ENCODE data around the gene FNIP1.
"Not testable (repeated sequence)": the region's sequence is repeated elsewhere in the genome, so short reads cannot be mapped to it uniquely, and the experiment has no call there.

FNIP1 gene

DNA sequence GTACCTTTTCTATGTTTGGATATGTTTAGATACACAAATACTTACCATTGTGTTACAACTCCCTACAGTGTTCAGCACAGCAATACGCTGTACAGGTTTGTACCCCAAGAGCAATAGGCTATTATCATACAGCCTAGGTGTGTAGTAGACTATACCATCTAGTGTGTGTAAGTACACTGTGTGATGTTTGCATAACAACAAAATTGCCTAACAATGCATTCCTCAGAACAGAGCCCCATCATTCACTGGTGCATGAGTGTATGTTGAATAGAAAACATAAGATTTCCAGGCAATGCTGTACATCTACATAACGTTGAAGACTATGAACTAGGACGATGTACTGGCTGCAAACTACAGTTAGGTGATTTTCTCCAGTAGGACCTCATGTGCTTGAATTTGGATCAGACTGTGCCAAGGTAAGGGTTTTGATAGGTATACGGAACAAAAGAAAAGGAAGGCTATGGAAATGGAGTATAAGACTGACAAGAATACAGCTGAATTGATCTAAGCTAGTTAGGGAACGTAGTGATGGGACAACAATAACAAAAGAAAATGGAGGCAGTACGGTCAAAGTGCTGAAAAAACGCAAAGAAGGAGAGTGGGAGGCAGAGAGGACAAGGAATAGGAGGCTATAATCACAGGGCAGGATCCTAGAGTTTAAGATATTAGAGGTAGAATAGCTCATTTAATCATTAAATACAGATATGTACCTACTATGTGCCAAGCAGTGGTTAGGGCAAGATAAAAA is 46.9 kb downstream of the FNIP1 start:
- DNase-seq, result no peak

DNA sequence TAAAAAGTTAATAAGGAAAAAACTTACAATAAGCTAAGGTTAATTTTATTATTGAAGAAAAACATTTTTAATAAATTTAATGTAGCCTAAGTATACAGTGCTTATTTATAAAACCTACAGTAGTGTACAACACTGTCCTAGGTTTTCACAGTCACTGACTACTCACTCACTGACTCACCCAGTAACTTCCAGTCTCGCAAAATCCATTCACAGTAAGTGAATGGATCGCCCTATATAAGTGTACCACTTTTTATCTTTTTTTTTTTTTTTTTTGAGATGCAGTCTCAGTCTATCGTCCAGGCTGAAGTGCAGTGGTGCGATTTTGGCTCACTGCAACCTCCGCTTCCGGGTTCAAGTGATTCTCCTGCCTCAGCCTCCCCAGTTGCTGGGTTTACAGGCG is 47.7 kb downstream of the FNIP1 start:
- DNase-seq, result no peak

DNA sequence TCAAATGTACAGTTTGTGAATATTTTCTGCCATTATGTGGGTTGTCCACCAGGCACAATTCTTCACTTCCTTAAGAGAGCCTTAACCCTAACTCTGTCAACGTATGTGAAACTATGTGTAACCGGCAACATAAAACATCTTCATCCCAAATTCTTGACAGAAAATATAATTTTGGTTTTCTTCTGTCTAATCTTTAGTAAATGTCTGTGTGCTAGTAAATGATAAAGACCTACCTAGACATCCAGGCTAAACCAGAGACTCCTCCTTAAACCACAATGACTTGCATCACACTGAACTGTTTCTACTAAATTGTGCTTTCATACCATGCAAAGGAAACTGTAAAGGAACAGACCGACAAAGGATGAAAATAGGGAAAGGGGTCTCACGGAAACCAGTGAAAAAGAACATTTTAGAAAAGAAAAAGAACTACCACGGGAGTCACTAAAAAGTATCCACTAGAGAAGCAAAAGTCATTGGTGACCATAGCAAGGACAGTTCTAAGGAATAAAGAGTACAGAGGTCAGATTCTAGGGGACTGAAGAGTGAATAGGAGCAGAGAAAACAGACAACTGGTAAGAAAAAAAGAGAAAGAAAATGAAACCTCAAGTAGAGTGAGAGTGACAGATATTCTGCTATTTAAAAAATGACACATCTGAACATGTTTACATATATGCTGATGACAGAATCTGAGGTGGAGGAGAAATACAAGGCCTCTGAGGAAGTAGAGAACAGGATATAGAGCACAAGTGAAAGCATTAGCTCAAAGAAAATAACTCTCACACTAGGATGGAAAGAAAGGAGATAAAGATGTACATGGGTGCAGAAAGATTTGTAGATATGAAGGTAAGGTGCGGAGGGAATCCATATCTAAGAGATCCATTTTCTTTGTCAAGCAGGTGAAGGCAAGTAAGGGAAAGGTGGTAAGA is 49.4 kb downstream of the FNIP1 start:
- peak; percentile 76 for DNase-seq

DNA sequence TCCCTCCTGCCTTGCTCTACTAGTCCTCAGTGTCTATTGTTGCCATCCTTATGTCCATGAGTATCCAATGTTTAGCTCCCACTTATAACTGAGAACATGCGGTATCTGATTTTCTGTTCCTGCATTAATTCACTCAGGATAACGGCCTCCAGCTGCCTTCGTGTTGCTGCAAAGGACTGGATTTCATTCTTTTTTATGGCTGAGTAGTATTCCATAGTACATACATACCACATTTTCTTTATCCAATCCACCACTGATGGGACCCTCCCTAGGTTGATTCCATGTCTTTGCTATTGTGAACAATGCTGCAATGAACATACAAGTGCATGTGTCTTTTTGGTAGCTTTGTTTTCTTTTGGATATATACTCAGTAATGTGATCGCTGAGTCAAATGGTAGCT is 50.4 kb downstream of the FNIP1 start:
- no peak for DNase-seq

DNA sequence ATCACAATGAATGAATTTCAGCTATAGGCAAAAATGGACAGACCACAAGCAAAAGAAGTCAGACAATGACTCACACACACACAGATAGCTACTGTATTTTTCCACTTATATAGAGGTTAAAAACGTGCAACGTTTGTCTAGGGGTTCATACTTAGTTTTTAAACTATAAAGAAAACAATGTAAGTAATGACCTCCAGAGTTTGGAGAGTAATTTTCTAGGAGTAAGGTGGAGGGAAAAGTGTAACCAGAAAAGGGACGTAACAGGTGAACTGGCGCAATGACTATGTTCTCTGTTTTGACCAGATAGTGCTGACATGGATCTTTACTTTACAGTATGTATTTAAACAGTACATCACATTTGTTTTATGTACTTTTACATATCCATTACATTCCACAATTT is 51.1 kb downstream of the FNIP1 start:
- DNase-seq, result no peak

DNA sequence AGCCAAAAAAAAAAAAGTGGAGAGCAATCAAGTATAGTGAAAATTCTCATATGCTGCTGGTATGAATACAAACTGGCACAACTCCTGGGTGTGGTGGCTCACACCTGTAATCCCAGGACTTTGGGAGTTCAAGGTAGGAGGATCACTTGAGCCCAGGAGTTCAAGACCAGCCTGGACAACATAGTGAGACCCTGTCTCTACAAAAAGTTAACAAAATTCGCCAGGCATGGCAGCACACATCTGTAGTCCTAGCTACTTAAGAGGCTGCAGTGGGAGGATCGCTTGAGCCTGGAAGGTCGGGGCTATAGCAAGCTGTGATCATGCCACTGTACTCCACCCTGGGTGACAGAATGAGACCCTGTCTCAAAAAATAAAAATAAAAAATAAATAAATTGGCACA is 51.7 kb downstream of the FNIP1 start:
- no peak for DNase-seq

DNA sequence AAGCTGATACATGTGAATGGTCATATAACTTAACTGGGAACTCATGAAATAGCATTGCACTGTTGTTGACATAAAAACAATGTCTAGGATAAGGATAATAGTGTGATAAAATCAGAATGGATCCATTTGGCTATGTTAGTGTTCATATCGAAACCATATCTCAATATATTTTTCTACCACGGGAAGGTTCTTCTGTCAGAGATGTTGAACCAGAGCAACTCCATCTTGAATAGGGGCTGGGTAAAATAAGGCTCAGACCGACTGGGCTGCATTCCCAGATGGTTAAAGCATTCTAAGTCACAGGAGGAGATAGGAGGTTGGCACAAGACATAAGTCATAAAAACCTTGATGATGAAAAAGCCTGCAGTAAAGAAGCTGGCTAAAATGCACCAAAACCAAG is 56.3 kb downstream of the FNIP1 start:
- DNase-seq, result no peak

DNA sequence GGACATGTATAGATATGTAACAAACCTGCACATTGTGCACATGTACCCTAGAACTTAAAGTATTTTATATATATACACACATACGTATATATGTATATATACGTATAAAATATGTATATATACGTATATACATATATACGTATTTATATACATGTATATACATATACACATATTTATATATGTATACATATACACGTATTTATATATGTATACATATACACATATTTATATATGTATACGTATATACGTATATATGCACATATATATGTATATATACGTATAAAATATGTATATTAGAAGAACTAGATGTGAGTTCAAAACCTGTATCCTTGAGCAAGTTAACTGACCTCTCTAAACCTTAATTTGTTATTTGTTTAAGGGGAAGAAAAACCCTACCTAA is 61.4 kb downstream of the FNIP1 start:
- no peak for DNase-seq

DNA sequence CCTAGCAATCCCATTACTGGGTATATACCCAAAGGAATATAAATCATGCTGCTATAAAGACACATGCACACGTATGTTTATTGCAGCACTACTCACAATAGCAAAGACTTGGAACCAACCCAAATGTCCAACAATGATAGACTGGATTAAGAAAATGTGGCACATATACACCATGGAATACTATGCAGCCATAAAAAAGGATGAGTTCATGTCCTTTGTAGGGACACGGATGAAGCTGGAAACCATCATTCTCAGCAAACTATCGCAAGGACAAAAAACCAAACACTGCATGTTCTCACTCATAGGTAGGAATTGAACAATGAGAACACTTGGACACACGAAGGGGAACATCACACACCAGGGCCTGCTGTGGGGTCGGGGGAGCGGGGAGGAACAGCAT is 61.9 kb downstream of the FNIP1 start:
- not testable (repeated sequence) for DNase-seq

DNA sequence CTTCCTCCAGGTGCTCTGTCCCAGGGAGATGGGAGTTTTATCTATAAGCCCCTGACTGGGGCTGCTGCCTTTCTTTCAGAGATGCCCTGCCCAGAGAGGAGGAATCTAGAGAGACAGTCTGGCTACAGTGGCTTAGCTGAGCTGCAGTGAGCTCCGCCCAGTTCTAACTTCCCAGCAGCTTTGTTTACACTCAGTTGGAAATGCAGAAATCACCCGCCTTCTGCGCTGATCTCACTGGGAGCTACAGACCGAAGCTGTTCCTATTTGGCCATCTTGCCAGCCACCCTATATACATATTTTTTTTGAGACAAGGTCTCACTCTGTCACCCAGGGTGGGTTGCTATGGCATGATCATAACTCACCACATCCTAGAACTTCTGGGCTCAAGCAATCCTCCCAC is 67.5 kb downstream of the FNIP1 start:
- DNase-seq, result not testable (repeated sequence)

DNA sequence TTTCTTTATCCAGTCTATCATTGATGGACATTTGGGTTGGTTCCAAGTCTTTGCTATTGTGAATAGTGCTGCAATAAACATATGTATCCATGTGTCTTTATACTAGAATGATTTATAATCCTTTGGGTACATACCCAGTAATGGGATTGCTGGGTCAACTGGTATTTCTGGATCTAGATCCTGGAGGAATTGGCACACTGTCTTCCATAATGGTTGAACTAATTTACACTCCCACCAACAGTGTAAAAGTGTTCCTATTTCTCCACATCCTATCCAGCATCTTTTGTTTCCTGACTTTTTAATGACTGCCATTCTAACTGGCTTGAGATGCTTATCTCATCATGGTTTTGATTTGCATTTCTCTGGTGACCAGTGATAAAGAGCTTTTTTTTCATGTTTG is 72.7 kb downstream of the FNIP1 start:
- DNase-seq, result not testable (repeated sequence)

DNA sequence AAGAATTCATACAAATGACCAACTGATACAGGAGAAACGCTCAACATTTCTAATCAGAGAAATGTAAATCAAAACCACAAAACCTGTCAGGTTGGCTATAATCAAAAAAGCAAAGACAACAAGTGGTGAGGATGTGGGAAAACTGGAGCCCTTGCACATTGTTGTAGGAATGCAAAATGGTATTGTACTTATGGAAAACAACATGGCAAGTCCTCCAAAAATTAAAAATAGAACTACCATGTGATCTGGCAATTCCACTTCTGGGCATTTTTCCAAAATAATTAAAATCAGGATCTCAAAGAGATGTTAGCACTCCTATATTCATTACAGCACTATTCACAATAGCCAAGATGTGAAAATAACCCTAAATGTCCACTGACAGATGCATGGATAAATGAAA is 76.1 kb downstream of the FNIP1 start:
- no peak for DNase-seq

DNA sequence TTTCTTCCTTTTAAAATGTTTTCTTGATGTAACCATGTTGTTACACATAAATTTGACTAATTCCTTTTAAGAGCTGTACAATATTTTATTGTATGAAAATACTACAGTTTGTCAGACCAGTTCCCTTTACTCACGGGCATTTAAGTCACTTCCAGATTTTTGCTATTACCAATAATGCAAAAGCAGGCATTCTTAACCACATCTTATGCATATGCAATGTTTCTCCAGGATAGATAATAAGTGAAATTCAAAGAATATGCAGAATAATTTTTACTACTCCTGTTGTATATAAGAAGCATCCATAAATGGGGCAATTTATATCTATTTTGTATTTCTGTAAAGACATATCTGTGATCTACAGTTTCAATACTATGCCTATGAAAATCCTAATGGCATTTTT is 77.3 kb downstream of the FNIP1 start:
- DNase-seq, result no peak

DNA sequence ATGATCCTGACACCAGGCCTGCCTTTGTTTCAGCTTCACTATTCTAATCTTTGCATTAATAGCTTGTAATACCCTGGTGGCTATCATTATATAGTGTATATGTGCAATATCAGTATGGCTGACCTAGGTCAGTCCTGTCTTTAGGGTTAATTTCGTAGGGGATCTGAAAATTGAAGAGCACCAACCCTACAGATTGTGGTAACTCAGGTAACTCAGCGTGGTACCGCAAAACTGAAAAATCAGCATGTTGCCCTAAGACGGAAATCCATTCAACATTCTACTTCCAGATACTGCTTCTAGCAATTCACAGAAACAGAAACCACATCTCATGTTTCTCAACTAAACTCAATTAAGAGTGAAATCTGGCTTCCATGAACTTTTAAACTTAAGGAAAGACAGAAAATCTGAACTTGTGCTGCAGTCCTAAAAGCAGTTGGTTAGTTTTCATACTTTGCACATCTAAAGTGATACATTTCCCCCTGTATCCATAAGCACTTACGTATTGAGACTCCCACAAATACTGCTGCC is 78.3 kb downstream of the FNIP1 start:
- DNase-seq, result no peak

DNA sequence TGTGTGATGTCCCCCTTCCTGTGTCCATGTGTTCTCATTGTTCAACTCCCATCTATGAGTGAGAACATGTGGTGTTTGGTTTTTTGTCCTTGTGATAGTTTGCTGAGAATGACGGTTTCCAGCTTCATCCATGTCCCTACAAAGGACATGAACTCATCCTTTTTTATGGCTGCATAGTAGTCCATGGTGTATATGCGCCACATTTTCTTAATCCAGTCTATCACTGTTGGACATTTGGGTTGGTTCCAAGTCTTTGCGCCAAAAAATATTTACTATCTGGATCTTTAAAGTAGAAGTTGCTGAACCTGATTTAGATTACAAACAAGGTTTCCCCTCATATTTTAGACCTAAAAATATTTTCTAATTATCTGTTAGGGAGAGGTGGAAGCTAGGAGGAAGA is 79.7 kb downstream of the FNIP1 start:
- DNase-seq, result not testable (repeated sequence)

DNA sequence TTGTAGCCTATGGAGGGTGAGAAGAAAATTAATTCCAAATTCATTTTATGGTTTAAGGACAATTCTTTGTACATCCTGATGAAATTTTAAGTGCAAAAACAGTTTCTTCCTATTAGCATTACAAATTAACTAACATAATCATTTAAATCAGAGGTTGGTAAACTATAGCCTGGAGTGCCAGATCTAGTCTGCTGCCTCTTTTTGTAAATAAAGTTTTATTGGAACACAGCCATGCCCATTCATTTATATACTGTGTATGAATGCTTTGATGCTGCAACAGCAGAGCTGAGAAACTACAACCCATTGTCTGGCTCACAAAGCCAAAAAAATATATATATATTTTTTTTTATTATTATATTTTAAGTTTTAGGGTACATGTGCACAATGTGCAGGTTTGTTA is 80.2 kb downstream of the FNIP1 start:
- no peak for DNase-seq

DNA sequence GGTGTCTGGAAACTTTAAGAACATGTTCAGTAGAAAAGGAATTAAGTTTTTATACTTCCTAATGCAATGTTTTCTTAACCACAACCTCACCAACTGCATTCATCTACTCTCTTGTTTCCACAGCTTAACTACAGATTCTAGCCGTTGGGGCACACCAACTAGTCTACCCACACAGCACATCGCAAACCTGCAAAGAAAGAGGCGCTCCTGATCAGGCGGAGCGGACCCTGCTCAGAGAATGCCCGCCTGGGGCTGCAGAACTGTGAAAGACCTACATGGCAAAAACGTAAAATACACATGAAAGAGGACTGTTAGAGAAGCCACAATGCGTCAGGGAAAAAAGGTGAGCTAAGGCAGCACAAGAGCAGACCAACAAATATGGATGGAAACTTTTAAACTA is 86.4 kb downstream of the FNIP1 start:
- DNase-seq, result no peak

DNA sequence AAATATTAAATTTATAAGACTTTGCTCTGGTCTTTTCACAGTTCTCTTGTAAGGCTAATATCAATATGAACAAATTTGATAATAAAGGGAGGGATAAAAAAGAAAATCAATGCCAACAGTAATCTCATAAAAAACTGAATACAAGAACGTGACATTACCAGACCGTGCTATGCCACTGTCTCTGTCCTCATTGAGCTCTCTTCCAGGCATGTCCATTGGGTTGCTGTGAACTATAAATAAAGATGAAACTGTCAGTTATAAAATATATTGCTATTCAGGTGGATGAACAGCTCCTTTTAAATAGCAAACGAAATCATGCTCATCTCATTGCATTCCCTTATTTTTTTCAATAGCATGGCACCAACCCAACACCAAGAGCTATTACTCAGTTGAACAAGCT is 87.8 kb downstream of the FNIP1 start:
- no peak for DNase-seq

DNA sequence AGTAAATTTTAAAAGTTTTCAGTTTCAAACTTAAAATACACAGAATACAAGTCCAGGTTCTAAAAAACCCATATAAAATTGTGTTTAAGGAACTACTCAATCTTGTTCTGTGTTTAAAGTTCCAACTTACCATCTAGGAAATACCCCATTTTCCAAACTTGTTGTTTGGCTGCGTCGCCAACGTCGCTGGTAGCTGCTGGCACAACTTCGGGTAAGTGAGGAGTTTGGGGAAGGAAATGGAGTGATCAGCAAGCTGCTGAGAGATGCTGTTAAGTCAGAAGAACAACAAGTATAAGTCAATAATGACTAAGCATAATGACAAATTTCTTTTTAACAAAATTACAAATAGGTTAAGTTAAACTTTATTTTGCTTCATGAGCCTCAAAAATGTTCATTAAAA is 90.5 kb downstream of the FNIP1 start:
- no peak for DNase-seq

DNA sequence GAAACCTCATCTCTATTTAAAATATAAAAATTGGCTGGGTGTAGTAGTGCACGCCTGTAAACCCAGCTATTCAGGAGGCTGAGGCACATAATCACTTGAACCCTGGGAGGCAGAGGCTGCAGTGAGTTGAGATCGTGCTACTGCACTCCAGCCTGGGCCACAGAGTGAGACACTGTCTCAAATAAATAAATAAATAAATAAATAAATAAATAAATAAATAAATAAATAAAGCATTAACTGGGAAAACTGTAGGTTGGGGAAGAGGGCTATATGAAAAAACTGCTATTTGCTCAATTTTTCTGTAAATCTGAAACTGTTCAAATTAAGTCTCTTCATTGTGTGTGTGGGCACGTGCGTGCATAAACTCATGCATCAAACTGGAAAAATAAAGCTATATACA is 101.9 kb downstream of the FNIP1 start:
- no peak for DNase-seq

DNA sequence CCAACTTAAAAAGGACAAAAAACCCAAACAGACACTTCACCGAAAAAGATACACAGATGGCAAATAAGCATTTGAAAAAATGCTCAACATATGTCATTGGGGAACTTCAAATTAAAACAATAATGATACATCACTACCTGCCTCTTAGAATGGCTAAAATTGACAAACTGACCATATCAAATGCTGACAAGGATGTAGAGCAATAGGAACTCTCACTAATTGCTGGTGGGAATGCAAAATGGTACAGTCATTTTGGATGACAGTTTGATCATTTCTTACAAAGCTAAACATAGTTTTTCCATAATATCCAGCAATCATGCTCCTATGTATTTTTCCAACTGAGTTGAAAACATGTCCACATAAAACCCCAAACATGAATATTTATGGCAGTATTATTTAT is 102.9 kb downstream of the FNIP1 start:
- no peak for DNase-seq

DNA sequence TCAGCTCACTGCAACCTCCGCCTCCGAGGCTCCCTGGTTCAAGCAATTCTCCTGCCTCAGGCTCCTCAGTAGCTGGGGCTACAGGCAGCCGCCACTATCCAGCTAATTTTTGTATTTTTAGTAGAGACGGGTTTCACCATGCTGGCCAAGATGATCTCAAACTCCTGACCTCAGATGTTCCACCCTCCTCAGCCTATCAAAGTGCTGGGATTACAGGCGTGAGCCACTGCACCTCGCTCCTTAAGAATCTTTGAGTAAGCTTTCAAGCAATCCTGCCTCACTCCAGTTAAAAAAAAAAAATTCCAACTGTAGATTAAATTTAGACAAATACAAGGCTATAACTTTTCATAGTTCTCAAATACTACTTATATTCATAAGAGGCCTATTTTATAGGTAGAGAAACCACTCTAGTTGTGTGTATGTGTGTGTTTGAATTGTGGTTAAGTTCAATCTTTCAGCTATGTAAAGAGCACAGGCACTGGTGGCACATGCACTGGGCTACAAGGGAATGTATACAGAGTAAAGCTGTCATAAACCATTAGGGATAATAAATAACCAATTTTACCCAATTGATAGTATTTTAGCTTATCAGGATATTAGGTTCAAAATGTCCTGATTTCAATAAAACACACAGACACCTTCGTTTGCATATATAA is 111.2 kb downstream of the FNIP1 start:
- no peak for DNase-seq

DNA sequence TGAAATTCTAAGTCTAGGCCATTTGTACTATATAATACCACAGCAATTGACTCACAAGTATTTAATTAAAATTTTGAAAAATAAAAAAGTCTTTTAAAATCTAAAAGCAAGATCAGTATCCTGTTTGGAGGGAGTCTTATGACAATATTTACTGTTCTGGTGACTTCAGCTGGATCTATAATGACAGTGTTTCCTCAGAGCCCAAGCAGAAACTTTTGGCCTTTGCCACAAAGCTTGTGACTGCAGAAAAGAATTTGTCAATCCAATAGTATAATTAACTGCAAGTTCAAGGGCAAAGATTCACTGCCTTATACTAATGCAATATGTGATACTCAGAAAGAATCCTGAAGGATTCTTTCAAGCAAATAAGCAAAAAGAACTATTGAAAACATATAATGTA is 112.2 kb downstream of the FNIP1 start:
- DNase-seq, result no peak

DNA sequence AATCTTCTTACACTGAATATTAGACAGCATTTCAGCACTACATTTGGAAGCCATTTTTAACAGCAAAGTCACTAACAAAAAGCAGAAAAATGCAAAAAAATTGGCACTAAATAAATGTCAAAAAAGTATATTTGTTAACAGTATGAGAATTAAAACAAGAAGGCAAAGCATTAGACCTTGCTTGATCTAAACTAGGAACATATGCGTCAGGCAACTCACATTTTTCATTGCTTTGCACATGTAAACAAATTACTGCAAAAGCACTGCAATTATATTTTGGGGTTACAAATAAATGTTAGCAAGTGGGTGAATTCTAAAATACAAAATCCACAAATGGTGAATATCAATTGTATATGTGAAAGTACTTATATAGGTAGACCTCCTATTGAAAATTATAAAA is 112.8 kb downstream of the FNIP1 start:
- DNase-seq, result no peak
